ENCODE measurements around the gene UQCC3. TPM values are rescaled to one million over a fixed set of nuclear protein-coding genes. Genes with fewer than 3 reads are reported as not detected.

Gene UQCC3
- total and polyA plus RNA-seq, 8 donors, result 4.2 to 49.8 (median 18.6) TPM

DNA sequence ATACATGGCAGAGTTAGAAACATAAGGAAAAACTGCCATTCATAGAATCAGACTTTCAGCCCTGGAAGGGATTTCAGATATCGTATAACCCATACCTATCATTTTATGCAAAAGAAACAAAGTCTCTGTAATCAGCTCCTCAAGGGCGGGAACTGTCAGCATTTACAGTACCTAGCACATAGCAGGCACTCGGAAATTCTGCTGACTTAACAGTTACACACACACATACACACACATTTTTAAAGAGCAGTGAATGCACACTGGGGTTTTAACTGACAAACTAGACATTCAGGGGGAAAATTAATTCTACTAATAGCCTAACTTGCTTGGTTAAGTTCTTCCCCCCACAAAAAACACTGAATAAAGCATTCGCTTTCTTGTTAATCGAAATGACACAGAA lies 44.7 kb downstream of the UQCC3 start:
- intact Hi-C loops (cut with DNase I; ENCODE audit: low total_unique reads), result no loop called here
- WGBS, 5 donors, result 77 to 87% (median 81%) methylated on average over 5 of the region's 5 CpGs
- peak overlapping the region in 2 of 5 donors; percentile 63 to 81 for H3K27ac ChIP-seq

DNA sequence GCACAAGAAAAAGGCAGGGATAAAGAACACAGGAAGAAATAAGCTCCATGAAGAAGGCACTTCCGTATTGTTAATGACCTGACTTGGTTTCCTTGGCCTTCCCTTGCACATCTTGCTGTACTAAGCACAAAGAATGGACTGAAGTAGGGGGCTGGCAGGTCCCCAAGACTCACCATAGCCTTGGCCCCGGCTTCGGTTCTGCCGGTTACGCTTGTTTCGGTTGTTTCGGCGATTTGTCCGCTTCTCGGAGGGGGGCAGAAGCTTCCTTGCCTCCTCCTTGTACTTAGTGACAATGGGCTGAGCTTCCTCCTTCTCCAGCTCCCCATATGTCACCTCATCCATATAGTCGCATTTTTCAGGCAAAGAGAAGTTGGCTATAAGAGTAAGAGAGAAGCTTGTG lies 45.3 kb downstream of the UQCC3 start:
- no peak overlapping the region for H3K4me3 ChIP-seq
- H3K27ac ChIP-seq, result no peak overlapping the region
- no peaks in the 10 kb centered on the region for H3K9me3 ChIP-seq
- DNase-seq, result no peak
- H3K4me1 ChIP-seq, result peaks cover 42 to 85% (median 58%) of the 10 kb centered on the region in 4 donors
- H3K27me3 ChIP-seq, result no peaks in the 10 kb centered on the region
- H3K36me3 ChIP-seq, result peaks cover 88 to 99% (median 98%) of the 10 kb centered on the region in 4 donors
- 58 to 86% (median 71%) methylated on average over 11 of the region's 11 CpGs for WGBS, 5 donors
- TF ChIP-seq, protein P1, sequence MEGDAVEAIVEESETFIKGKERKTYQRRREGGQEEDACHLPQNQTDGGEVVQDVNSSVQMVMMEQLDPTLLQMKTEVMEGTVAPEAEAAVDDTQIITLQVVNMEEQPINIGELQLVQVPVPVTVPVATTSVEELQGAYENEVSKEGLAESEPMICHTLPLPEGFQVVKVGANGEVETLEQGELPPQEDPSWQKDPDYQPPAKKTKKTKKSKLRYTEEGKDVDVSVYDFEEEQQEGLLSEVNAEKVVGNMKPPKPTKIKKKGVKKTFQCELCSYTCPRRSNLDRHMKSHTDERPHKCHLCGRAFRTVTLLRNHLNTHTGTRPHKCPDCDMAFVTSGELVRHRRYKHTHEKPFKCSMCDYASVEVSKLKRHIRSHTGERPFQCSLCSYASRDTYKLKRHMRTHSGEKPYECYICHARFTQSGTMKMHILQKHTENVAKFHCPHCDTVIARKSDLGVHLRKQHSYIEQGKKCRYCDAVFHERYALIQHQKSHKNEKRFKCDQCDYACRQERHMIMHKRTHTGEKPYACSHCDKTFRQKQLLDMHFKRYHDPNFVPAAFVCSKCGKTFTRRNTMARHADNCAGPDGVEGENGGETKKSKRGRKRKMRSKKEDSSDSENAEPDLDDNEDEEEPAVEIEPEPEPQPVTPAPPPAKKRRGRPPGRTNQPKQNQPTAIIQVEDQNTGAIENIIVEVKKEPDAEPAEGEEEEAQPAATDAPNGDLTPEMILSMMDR (IDR thresholded peaks at IDR 0.05), result no peak
- TF ChIP-seq POLR2A (IDR thresholded peaks at IDR 0.05), result no peak
- no peak for TF ChIP-seq POLR2AphosphoS5 (IDR thresholded peaks at IDR 0.05)
- no peak for TF ChIP-seq EP300 (IDR thresholded peaks at IDR 0.05)
- intact Hi-C loops (cut with DNase I; ENCODE audit: low total_unique reads), result no loop called here

More for the DNA sequence above, 44.7 kb downstream of the UQCC3 start:
- H3K9me3 ChIP-seq, result no peaks in the 10 kb centered on the region
- peaks cover 42 to 87% (median 60%) of the 10 kb centered on the region in 4 donors for H3K4me1 ChIP-seq
- no peak overlapping the region for H3K4me3 ChIP-seq
- no peak for DNase-seq
- peaks cover 91 to 99% (median 98%) of the 10 kb centered on the region in 4 donors for H3K36me3 ChIP-seq
- no peaks in the 10 kb centered on the region for H3K27me3 ChIP-seq
- TF ChIP-seq, protein P1 (IDR thresholded peaks at IDR 0.05), result no peak
- TF ChIP-seq EP300 (IDR thresholded peaks at IDR 0.05) (no peak), POLR2A (IDR thresholded peaks at IDR 0.05) (no peak), POLR2AphosphoS5 (IDR thresholded peaks at IDR 0.05) (no peak)

DNA sequence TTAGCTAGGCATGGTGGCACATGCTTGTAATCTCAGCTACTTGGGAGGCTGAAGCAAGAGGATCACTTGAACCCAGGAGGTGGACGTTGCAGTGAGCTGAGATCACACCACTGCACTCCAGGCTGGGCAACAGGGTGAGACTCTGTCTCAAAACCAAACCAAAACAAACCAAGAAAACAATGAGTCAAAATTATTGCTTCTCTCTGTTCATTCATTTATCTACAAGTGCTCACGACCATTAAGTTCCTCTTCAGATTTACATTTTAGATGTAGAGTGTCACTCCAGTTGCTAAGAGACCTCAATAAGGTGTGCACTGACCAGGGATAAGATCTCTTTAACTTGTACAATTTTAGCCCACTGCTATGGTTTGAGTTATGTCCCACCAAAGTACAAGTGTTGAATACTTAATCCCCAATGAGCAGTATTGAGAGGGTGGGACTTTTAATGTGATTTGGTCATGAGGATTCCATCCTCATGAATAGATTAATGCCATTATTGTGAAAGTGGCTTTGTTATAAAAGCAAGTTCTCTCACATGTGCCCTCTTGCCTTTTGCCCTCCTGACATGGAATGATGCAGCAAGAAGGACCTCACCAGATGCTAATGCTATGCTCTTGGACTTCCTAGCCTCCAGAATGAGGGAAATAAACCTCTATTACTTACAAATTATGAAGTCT lies 48.0 kb downstream of the UQCC3 start:
- intact Hi-C loops (cut with DNase I; ENCODE audit: low total_unique reads), result no loop called here
- H3K36me3 ChIP-seq, result peaks cover 93 to 99% (median 98%) of the 10 kb centered on the region in 4 donors
- no peak for DNase-seq
- H3K27me3 ChIP-seq, result no peaks in the 10 kb centered on the region
- TF ChIP-seq POLR2A (IDR thresholded peaks at IDR 0.05) (no peak), EP300 (IDR thresholded peaks at IDR 0.05) (no peak), POLR2AphosphoS5 (IDR thresholded peaks at IDR 0.05) (no peak)
- TF ChIP-seq, protein P1 (IDR thresholded peaks at IDR 0.05), result no peak
- H3K9me3 ChIP-seq, result no peaks in the 10 kb centered on the region
- H3K27ac ChIP-seq, result peak overlapping the region in 2 of 5 donors; percentile 11 to 22
- peaks cover 28 to 85% (median 52%) of the 10 kb centered on the region in 4 donors for H3K4me1 ChIP-seq
- H3K4me3 ChIP-seq, result no peak overlapping the region
- 55 to 79% (median 69%) methylated on average over 2 of the region's 2 CpGs for WGBS, 5 donors

DNA sequence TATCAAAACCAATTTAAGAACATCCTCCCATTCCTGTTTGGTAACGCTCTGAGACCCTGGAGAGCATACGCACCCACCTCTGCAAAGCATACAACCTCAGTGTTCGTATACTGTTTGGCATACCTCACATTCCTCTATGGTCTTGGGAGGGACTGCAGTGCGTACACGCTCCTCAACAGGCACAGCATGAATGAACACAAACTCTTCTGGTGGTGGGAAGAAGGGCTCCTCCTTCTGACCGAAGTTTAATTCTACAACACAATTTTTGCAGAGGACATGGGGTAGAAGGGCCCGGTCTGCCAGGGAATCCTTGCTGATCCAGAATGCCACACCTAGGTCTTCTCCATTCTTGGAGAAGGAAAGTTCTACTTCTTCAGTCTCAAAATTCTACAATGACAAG lies 50.5 kb downstream of the UQCC3 start:
- intact Hi-C loops (cut with DNase I; ENCODE audit: low total_unique reads), result no loop called here
- WGBS, 5 donors, result 41 to 60% (median 51%) methylated on average over 7 of the region's 7 CpGs

More for the DNA sequence above, 50.5 kb downstream of the UQCC3 start:
- no peak overlapping the region for H3K4me3 ChIP-seq
- H3K4me1 ChIP-seq, result peaks cover 33 to 79% (median 52%) of the 10 kb centered on the region in 4 donors
- H3K27me3 ChIP-seq, result no peaks in the 10 kb centered on the region
- no peaks in the 10 kb centered on the region for H3K9me3 ChIP-seq
- H3K27ac ChIP-seq, result no peak overlapping the region
- peaks cover 67 to 73% (median 73%) of the 10 kb centered on the region in 4 donors for H3K36me3 ChIP-seq
- TF ChIP-seq, protein P1 (IDR thresholded peaks at IDR 0.05), result no peak
- peak in 1 of 2 donors; percentile 53 for DNase-seq

Small RNAs within 50 kb of the gene (small RNA-seq; reads per million reads assigned to genes)
- 0 reads per million in 4 donors for gene SNORA57

Other genes with a start within 250 kb of the UQCC3 start
- gene AHNAK, start 124.9 kb upstream of the UQCC3 start, total RNA-seq, result 100 to 1,000 TPM; 550 to 693 (median 622) TPM
- gene AHNAK, start 124.9 kb upstream of the UQCC3 start, polyA plus RNA-seq, result 10 to 100 TPM; 37.4 to 76.8 (median 60.3) TPM
- 1,000 to 10,000 TPM in 1 of 5 donors, 100 to 1,000 TPM in 4; 671 to 1,412 (median 779) TPM for gene EEF1G, start 97.8 kb upstream of the UQCC3 start, total RNA-seq
- gene EEF1G, start 97.8 kb upstream of the UQCC3 start, polyA plus RNA-seq, result 1,000 to 10,000 TPM; 1,415 to 1,760 (median 1,525) TPM
- 10 to 100 TPM in 3 of 5 donors, 1 to 10 TPM in 2; 6.1 to 36.2 (median 12.3) TPM for gene TUT1, start 80.2 kb upstream of the UQCC3 start, total RNA-seq
- 10 to 100 TPM; 13.3 to 18.9 (median 16.3) TPM for gene TUT1, start 80.2 kb upstream of the UQCC3 start, polyA plus RNA-seq
- 100 to 1,000 TPM in 1 of 5 donors, 10 to 100 TPM in 4; 53.9 to 110 (median 85.3) TPM for gene MTA2, start 69.8 kb upstream of the UQCC3 start, total RNA-seq
- gene MTA2, start 69.8 kb upstream of the UQCC3 start, polyA plus RNA-seq, result 10 to 100 TPM; 32.8 to 44.6 (median 34.7) TPM
- gene EML3, start 58.9 kb upstream of the UQCC3 start, total RNA-seq, result 100 to 1,000 TPM in 1 of 5 donors, 10 to 100 TPM in 4; 24.4 to 112 (median 51.8) TPM
- gene EML3, start 58.9 kb upstream of the UQCC3 start, polyA plus RNA-seq, result 10 to 100 TPM; 68.1 to 71.3 (median 69.2) TPM
- 1 to 10 TPM in 3 of 5 donors, under 1 TPM in 1, not detected in 1; 0.29 to 5.8 (median 2.8) TPM for gene ROM1, start 58.4 kb upstream of the UQCC3 start, total RNA-seq
- 10 to 100 TPM in 1 of 3 donors, 1 to 10 TPM in 2; 4.6 to 13.0 (median 5.1) TPM for gene ROM1, start 58.4 kb upstream of the UQCC3 start, polyA plus RNA-seq
- gene B3GAT3, start 49.7 kb upstream of the UQCC3 start, total RNA-seq, result 10 to 100 TPM in 4 of 5 donors, 1 to 10 TPM in 1; 5.2 to 50.8 (median 13.8) TPM
- gene B3GAT3, start 49.7 kb upstream of the UQCC3 start, polyA plus RNA-seq, result 10 to 100 TPM; 18.5 to 38.8 (median 27.6) TPM
- 100 to 1,000 TPM in 2 of 5 donors, 10 to 100 TPM in 3; 66.0 to 155 (median 95.5) TPM for gene GANAB, start 25.1 kb upstream of the UQCC3 start, total RNA-seq
- 10 to 100 TPM; 21.4 to 70.7 (median 66.2) TPM for gene GANAB, start 25.1 kb upstream of the UQCC3 start, polyA plus RNA-seq
- gene INTS5, start 18.4 kb upstream of the UQCC3 start, total RNA-seq, result 10 to 100 TPM in 4 of 5 donors, 1 to 10 TPM in 1; 5.8 to 16.7 (median 15.1) TPM
- 1 to 10 TPM; 5.9 to 7.2 (median 7.2) TPM for gene INTS5, start 18.4 kb upstream of the UQCC3 start, polyA plus RNA-seq
- 10 to 100 TPM in 4 of 5 donors, 1 to 10 TPM in 1; 5.8 to 58.2 (median 27.2) TPM for gene C11orf98, start 6.5 kb upstream of the UQCC3 start, total RNA-seq
- 100 to 1,000 TPM; 112 to 179 (median 139) TPM for gene C11orf98, start 6.5 kb upstream of the UQCC3 start, polyA plus RNA-seq
- gene CSKMT, start 6.4 kb upstream of the UQCC3 start, total RNA-seq, result 1 to 10 TPM in 4 of 5 donors, not detected in 1; 3.5 to 7.6 (median 4.9) TPM
- gene CSKMT, start 6.4 kb upstream of the UQCC3 start, polyA plus RNA-seq, result 10 to 100 TPM in 2 of 3 donors, 1 to 10 TPM in 1; 8.7 to 25.5 (median 19.9) TPM
- gene LBHD1, start 594 bp downstream of the UQCC3 start, total RNA-seq, result 10 to 100 TPM in 3 of 5 donors, 1 to 10 TPM in 1, under 1 TPM in 1; 0.45 to 56.6 (median 10.3) TPM
- gene LBHD1, start 594 bp downstream of the UQCC3 start, polyA plus RNA-seq, result 1 to 10 TPM; 4.9 to 6.8 (median 5.5) TPM
- gene UBXN1, start 7.4 kb downstream of the UQCC3 start, total RNA-seq, result 100 to 1,000 TPM in 3 of 5 donors, 10 to 100 TPM in 2; 78.6 to 236 (median 151) TPM
- gene UBXN1, start 7.4 kb downstream of the UQCC3 start, polyA plus RNA-seq, result 100 to 1,000 TPM; 113 to 236 (median 194) TPM
- gene LRRN4CL, start 17.9 kb downstream of the UQCC3 start, total RNA-seq, result 10 to 100 TPM in 2 of 5 donors, 1 to 10 TPM in 3; 4.0 to 20.0 (median 8.2) TPM
- 1 to 10 TPM; 1.6 to 4.6 (median 1.8) TPM for gene LRRN4CL, start 17.9 kb downstream of the UQCC3 start, polyA plus RNA-seq
- gene BSCL2, start 35.8 kb downstream of the UQCC3 start, total RNA-seq, result 100 to 1,000 TPM in 3 of 5 donors, 10 to 100 TPM in 2; 29.9 to 144 (median 110) TPM
- 10 to 100 TPM; 63.4 to 95.9 (median 92.6) TPM for gene BSCL2, start 35.8 kb downstream of the UQCC3 start, polyA plus RNA-seq
- gene GNG3, start 36.0 kb downstream of the UQCC3 start, total RNA-seq, result not detected
- under 1 TPM in 1 of 3 donors, not detected in 2; 0.75 TPM for gene GNG3, start 36.0 kb downstream of the UQCC3 start, polyA plus RNA-seq
- gene HNRNPUL2, start 55.8 kb downstream of the UQCC3 start, total RNA-seq, result 10 to 100 TPM; 10.3 to 73.5 (median 36.0) TPM
- 10 to 100 TPM; 25.1 to 28.6 (median 27.3) TPM for gene HNRNPUL2, start 55.8 kb downstream of the UQCC3 start, polyA plus RNA-seq
- gene TTC9C, start 56.8 kb downstream of the UQCC3 start, total RNA-seq, result 10 to 100 TPM in 1 of 5 donors, 1 to 10 TPM in 3, under 1 TPM in 1; 0.89 to 26.6 (median 8.2) TPM
- 10 to 100 TPM; 16.6 to 33.6 (median 26.0) TPM for gene TTC9C, start 56.8 kb downstream of the UQCC3 start, polyA plus RNA-seq
- gene ZBTB3, start 82.5 kb downstream of the UQCC3 start, total RNA-seq, result 10 to 100 TPM in 2 of 5 donors, 1 to 10 TPM in 2, not detected in 1; 4.2 to 16.5 (median 9.5) TPM
- gene ZBTB3, start 82.5 kb downstream of the UQCC3 start, polyA plus RNA-seq, result 1 to 10 TPM; 3.3 to 6.9 (median 3.4) TPM
- gene POLR2G, start 89.9 kb downstream of the UQCC3 start, total RNA-seq, result 10 to 100 TPM in 4 of 5 donors, 1 to 10 TPM in 1; 3.8 to 95.5 (median 23.9) TPM
- 100 to 1,000 TPM in 1 of 3 donors, 10 to 100 TPM in 2; 85.8 to 119 (median 88.7) TPM for gene POLR2G, start 89.9 kb downstream of the UQCC3 start, polyA plus RNA-seq
- 10 to 100 TPM in 4 of 5 donors, 1 to 10 TPM in 1; 4.6 to 35.0 (median 11.0) TPM for gene TAF6L, start 99.7 kb downstream of the UQCC3 start, total RNA-seq
- 10 to 100 TPM in 2 of 3 donors, 1 to 10 TPM in 1; 7.5 to 19.7 (median 19.3) TPM for gene TAF6L, start 99.7 kb downstream of the UQCC3 start, polyA plus RNA-seq
- 100 to 1,000 TPM in 1 of 5 donors, 10 to 100 TPM in 3, not detected in 1; 26.1 to 135 (median 85.5) TPM for gene TMEM179B, start 115.7 kb downstream of the UQCC3 start, total RNA-seq
- gene TMEM179B, start 115.7 kb downstream of the UQCC3 start, polyA plus RNA-seq, result 10 to 100 TPM; 28.3 to 68.6 (median 32.1) TPM
- 10 to 100 TPM in 2 of 5 donors, 1 to 10 TPM in 1, under 1 TPM in 1, not detected in 1; 0.89 to 14.9 (median 10.7) TPM for gene TMEM223, start 120.3 kb downstream of the UQCC3 start, total RNA-seq
- 10 to 100 TPM; 10.2 to 28.2 (median 17.7) TPM for gene TMEM223, start 120.3 kb downstream of the UQCC3 start, polyA plus RNA-seq
- gene NXF1, start 133.8 kb downstream of the UQCC3 start, total RNA-seq, result 10 to 100 TPM; 30.7 to 83.5 (median 56.5) TPM
- 100 to 1,000 TPM in 1 of 3 donors, 10 to 100 TPM in 2; 23.5 to 138 (median 49.6) TPM for gene NXF1, start 133.8 kb downstream of the UQCC3 start, polyA plus RNA-seq
- gene STX5, start 160.4 kb downstream of the UQCC3 start, total RNA-seq, result 10 to 100 TPM in 4 of 5 donors, 1 to 10 TPM in 1; 8.2 to 48.1 (median 24.2) TPM
- 10 to 100 TPM; 21.7 to 44.6 (median 29.3) TPM for gene STX5, start 160.4 kb downstream of the UQCC3 start, polyA plus RNA-seq
- gene TEX54, start 161.2 kb downstream of the UQCC3 start, total RNA-seq, result not detected
- gene TEX54, start 161.2 kb downstream of the UQCC3 start, polyA plus RNA-seq, result not detected
- 10 to 100 TPM; 27.7 to 57.6 (median 41.2) TPM for gene WDR74, start 167.9 kb downstream of the UQCC3 start, total RNA-seq
- gene WDR74, start 167.9 kb downstream of the UQCC3 start, polyA plus RNA-seq, result 10 to 100 TPM; 47.2 to 67.9 (median 48.8) TPM
- gene SLC3A2, start 209.2 kb downstream of the UQCC3 start, total RNA-seq, result 100 to 1,000 TPM in 4 of 5 donors, 10 to 100 TPM in 1; 70.7 to 255 (median 141) TPM
- 100 to 1,000 TPM in 1 of 3 donors, 10 to 100 TPM in 2; 36.0 to 176 (median 51.6) TPM for gene SLC3A2, start 209.2 kb downstream of the UQCC3 start, polyA plus RNA-seq
- gene CHRM1, start 249.7 kb downstream of the UQCC3 start, total RNA-seq, result 10 to 100 TPM in 1 of 5 donors, 1 to 10 TPM in 2, under 1 TPM in 1, not detected in 1; 0.73 to 19.4 (median 6.6) TPM
- gene CHRM1, start 249.7 kb downstream of the UQCC3 start, polyA plus RNA-seq, result under 1 TPM in 2 of 3 donors, not detected in 1; 0.12 to 0.48 TPM